Lung (tissue), 16 donors: ENCODE data around the gene VSIG1. TPM values are rescaled to one million over a fixed set of nuclear protein-coding genes. Genes with fewer than 3 reads are reported as not detected.

ENCODE experiments used
- ATAC-seq: fragments of 200-7000 bp; cut with Tn5 transposase; one replicate; pipeline ENCODE4 v1.9.1; 2020; ENCODE audit warnings: moderate number of reproducible peaks; ENCODE audit not compliant: insufficient read depth, low FRiP score
- DNase-seq, 3 donors: peaks; one replicate each; pipeline ENCODE4 v3.0.0-alpha.2; 2013 to 2017
- H3K27ac ChIP-seq, 2 donors: one replicate each; pipeline ENCODE4 v1.5.1; 2013; ENCODE audit warnings: mild to moderate bottlenecking in 2 of 2, moderate library complexity in 2 of 2, control low read depth in 1 of 2, inconsistent platforms in 1 of 2, low read depth in 1 of 2, low read length in 1 of 2
- H3K27me3 ChIP-seq, 3 donors: one replicate each; pipeline ENCODE4 v1.5.1; 2013; ENCODE audit warnings: low read length in 2 of 3; ENCODE audit not compliant: control insufficient read depth in 3 of 3, insufficient read depth in 3 of 3
- H3K36me3 ChIP-seq, 4 donors: one replicate each; pipeline ENCODE4 v1.5.1; 2013; ENCODE audit warnings: low read length in 4 of 4, mild to moderate bottlenecking in 1 of 4, moderate library complexity in 1 of 4; ENCODE audit not compliant: control insufficient read depth in 4 of 4, insufficient read depth in 4 of 4
- H3K4me1 ChIP-seq, 5 donors: one replicate each; pipeline ENCODE4 v1.5.1; 2013; ENCODE audit warnings: low read length in 5 of 5, mild to moderate bottlenecking in 2 of 5, moderate library complexity in 1 of 5; ENCODE audit not compliant: control insufficient read depth in 5 of 5, insufficient read depth in 5 of 5
- H3K4me3 ChIP-seq: one replicate; pipeline ENCODE4 v1.5.1; 2013; ENCODE audit warnings: mild to moderate bottlenecking, control low read depth, moderate library complexity
- H3K9ac ChIP-seq, 2 donors: one replicate each; pipeline ENCODE4 v1.5.1; 2013; ENCODE audit warnings: low read length in 2 of 2, control low read depth in 1 of 2; ENCODE audit not compliant: insufficient read depth in 1 of 2
- H3K9me3 ChIP-seq, 4 donors: one replicate each; pipeline ENCODE4 v1.5.1; 2013; ENCODE audit warnings: low read length in 3 of 4, mild to moderate bottlenecking in 1 of 4, moderate library complexity in 1 of 4; ENCODE audit not compliant: control insufficient read depth in 4 of 4, insufficient read depth in 3 of 4
- WGBS, 2 donors: extraction: QIAGEN DNeasy Blood & Tissue Kit; methylation state at CpG; one replicate each; pipeline ENCODE4 v1.1.7; 2013; 5-methylcytosine and 5-hydroxymethylcytosine counted together
- long read RNA-seq, 5 donors: transcript quantifications; one replicate each; lab custom pipeline, GENCODE V29; 2026
- polyA plus RNA-seq, 2 donors: library from polyadenylated mRNA; stranded (reverse); fragments of 200-250 nt; gene quantifications; one replicate each; pipeline ENCODE4 v1.2.1, GENCODE V29; 2013
- total RNA-seq, 2 donors: library from RNA; depleted of rRNA in 1 of 2; stranded (reverse); fragments of >200 nt in 1 of 2; gene quantifications; one replicate each; pipeline ENCODE4 v1.2.1, GENCODE V29; 2014 to 2021
- TF ChIP-seq, protein P1 (sequence below): IDR thresholded peaks from 2 replicates; pipeline ENCODE4 v1.5.1; 2012; ENCODE audit warnings: mild to moderate bottlenecking; ENCODE audit errors: control extremely low read depth, extremely low read depth
- donor health status: control.
- donor health status: control.
- donor health status: Bipolar disorder and iron deficiency.
- donor health status: healthy.
- donor health status: DM: yes; HTN: yes; CAD: no.

VSIG1 gene
- total RNA-seq (1 to 10 TPM in 1 of 2 donors, under 1 TPM in 1; 0.57 to 2.4 TPM), polyA plus RNA-seq (1 to 10 TPM in 1 of 2 donors, under 1 TPM in 1; 0.94 to 4.3 TPM)
- long read RNA-seq, donor 1, result 0 reads
- long read RNA-seq, donor 2, result 0 reads
- long read RNA-seq, donor 3, partial matches to known transcripts, result 7 of 44 reads
- long read RNA-seq, donor 3, other reads (novel, unspliced or antisense), result 37 of 44 reads
- long read RNA-seq, donor 4, result 0 reads
- long read RNA-seq, donor 5, result 0 reads

DNA sequence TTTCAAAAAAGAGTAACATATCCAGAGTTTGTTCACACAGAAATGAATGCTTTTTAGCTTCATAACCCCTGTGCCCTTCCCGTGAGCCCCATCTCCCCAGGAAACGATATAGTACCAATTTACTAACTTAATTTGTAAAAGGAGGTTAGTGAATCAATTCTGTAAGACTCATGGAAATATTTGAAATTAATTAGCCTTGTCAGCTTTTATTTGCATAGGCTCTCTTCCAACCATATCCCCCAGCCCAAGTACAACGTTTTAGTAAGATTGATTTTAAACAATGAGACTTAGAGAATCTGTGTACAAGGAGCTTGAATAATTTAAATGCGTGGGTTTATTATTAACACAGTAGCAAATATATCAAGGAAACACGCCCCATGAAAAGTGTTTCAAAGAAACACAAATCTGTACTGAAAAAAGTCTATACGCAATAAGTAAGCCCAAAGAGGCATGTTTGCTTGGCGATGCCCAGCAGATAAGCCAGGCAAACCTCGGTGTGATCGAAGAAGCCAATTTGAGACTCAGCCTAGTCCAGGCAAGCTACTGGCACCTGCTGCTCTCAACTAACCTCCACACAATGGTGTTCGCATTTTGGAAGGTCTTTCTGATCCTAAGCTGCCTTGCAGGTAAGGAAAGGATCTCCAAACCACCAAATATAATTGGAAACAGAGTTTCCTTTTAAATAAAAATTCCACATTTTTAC lies at the start of gene VSIG1:
VSIG1 (plus strand) TSS at position 512 of the 703 bp plus-strand sequence; CDS start at position 578, 66 bp downstream.
- TF ChIP-seq, protein P1, sequence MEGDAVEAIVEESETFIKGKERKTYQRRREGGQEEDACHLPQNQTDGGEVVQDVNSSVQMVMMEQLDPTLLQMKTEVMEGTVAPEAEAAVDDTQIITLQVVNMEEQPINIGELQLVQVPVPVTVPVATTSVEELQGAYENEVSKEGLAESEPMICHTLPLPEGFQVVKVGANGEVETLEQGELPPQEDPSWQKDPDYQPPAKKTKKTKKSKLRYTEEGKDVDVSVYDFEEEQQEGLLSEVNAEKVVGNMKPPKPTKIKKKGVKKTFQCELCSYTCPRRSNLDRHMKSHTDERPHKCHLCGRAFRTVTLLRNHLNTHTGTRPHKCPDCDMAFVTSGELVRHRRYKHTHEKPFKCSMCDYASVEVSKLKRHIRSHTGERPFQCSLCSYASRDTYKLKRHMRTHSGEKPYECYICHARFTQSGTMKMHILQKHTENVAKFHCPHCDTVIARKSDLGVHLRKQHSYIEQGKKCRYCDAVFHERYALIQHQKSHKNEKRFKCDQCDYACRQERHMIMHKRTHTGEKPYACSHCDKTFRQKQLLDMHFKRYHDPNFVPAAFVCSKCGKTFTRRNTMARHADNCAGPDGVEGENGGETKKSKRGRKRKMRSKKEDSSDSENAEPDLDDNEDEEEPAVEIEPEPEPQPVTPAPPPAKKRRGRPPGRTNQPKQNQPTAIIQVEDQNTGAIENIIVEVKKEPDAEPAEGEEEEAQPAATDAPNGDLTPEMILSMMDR, result no peak
- ATAC-seq (no peak), DNase-seq (no peak)
- 67 to 86% methylated on average over 10 of the region's 10 CpGs for WGBS, 2 donors
- Histone ChIP-seq H3K27me3 (peaks cover 0 to 38% (median 4%) of the 10 kb centered on the region in 3 donors), H3K4me1 (peaks cover 0 to under 1% (median 0%) of the 10 kb centered on the region in 5 donors), H3K27ac (no peak within 1 kb of the TSS), H3K9me3 (no peaks in the 10 kb centered on the region), H3K4me3 (no peak within 1 kb of the TSS), H3K36me3 (no peaks in the 10 kb centered on the region), H3K9ac (no peak within 1 kb of the TSS)

DNA sequence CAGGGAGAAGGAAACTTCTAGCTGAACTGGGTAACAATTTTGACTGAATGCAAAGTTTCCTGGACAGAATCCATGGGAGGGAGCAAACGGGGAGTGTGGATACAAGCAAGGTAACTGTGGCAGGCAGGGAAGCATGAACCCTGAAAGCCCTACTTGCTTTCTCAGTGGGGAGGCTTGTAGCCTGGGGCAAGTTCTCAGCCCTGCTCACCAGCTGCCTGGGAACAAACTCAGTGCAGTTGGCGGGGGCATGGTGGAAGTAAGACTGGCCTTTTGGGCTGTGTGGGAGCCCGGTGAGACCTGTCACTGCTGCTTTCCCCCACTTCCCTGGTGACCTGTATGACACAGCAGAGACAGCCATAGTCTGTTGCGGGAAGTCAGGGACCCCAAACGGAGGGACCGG lies 48.7 kb upstream of the VSIG1 start:
- H3K4me1 ChIP-seq, result peaks cover 0 to 2% (median 0%) of the 10 kb centered on the region in 5 donors
- DNase-seq (no peak), ATAC-seq (no peak)
- WGBS, 2 donors, result 68 to 96% methylated on average over 6 of the region's 6 CpGs
- H3K9ac ChIP-seq, result no peak overlapping the region
- no peaks in the 10 kb centered on the region for H3K36me3 ChIP-seq
- H3K27me3 ChIP-seq, result peaks cover 0 to 7% (median 0%) of the 10 kb centered on the region in 3 donors
- H3K27ac ChIP-seq, result no peak overlapping the region
- TF ChIP-seq, protein P1, result no peak
- H3K9me3 ChIP-seq, result peaks cover 0 to 10% (median 0%) of the 10 kb centered on the region in 4 donors
- no peak overlapping the region for H3K4me3 ChIP-seq

DNA sequence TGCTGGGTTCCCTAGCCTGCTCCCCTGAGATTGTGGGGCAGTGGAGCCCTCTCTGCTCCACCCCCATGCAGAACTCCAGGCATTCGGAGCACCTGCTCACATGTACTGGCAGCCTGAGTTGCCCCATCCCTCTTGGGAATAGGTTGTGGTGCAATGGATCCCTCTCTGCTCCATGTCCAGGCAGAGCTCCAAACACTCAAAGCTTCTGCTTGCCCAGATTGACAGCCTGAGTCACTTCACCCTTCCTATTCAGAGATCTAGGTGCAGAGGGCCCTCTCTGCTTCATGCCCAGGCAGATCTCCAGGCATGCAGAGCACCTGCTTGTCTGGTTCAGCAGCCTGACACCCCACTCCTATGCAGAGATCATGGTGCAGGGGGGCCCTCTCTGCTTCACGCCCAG lies 44.1 kb upstream of the VSIG1 start:
- no peak for DNase-seq

More for the DNA sequence above, 44.1 kb upstream of the VSIG1 start:
- Histone ChIP-seq H3K27me3 (peaks cover 0 to 4% (median 0%) of the 10 kb centered on the region in 3 donors), H3K4me3 (no peak overlapping the region), H3K36me3 (no peaks in the 10 kb centered on the region), H3K9ac (no peak overlapping the region), H3K9me3 (peaks cover 0 to 12% (median 0%) of the 10 kb centered on the region in 4 donors), H3K27ac (no peak overlapping the region), H3K4me1 (peaks cover 0 to 2% (median 0%) of the 10 kb centered on the region in 5 donors)
- ATAC-seq, result no peak
- TF ChIP-seq, protein P1, result no peak
- 65 to 90% methylated on average over 2 of the region's 2 CpGs for WGBS, 2 donors
